IMR-90 (cell line): Measurements from ENCODE around the gene HMOX2. TPM values are rescaled to one million over a fixed set of nuclear protein-coding genes. Genes with fewer than 3 reads are reported as not detected.

ENCODE experiments used
- ATAC-seq: fragments of 200-7000 bp; cut with Tn5 transposase; 2 replicates; pipeline ENCODE4 v1.9.1; 2020; ENCODE audit warnings: low read depth, mild to moderate bottlenecking, moderate library complexity
- BruUV-seq: library from RNA; stranded (reverse); fragments of 400-500 nt; replicated peaks from 2 replicates; lab custom pipeline; 2021; lab: Mats Ljungman, UMichigan
- CTCF ChIA-PET: fragments of 300-600 bp; formaldehyde crosslinking; extraction: SDS; loops from one replicate; lab custom pipeline; 2021; ENCODE audit warnings: antibody characterized with exemption; lab: Yijun Ruan, JAX
- POLR2A ChIA-PET: fragments of 300-600 bp; sonication (Branson Sonifier 250); formaldehyde crosslinking; loops from one replicate; lab custom pipeline; 2022; ENCODE audit warnings: antibody characterized with exemption; ENCODE audit not compliant: unreplicated experiment; lab: Charles Lee
- DNase-seq: peaks from one replicate; pipeline ENCODE4 v3.0.0; 2013
- H2AFZ ChIP-seq: replicated peaks from 2 replicates; pipeline ENCODE3; 2013; ENCODE audit warnings: low read length, mild to moderate bottlenecking; ENCODE audit not compliant: poor library complexity
- H2AK5ac ChIP-seq: 2 replicates; pipeline ENCODE4 v1.6.1; 2013; ENCODE audit warnings: low read depth, low read length, inconsistent platforms
- H2AK9ac ChIP-seq: replicated peaks from 2 replicates; pipeline ENCODE3; 2013; ENCODE audit warnings: mild to moderate bottlenecking, low read depth, low read length, moderate library complexity; ENCODE audit not compliant: poor library complexity
- H2BK120ac ChIP-seq: 2 replicates; pipeline ENCODE4 v1.6.1; 2013; ENCODE audit warnings: low read depth, low read length, inconsistent platforms
- H2BK15ac ChIP-seq: 3 replicates; pipeline ENCODE4 v1.6.1; 2013; ENCODE audit warnings: low read depth, low read length, inconsistent platforms
- H2BK20ac ChIP-seq: 2 replicates; pipeline ENCODE4 v1.6.1; 2013; ENCODE audit warnings: low read depth, mild to moderate bottlenecking, inconsistent platforms, low read length, moderate library complexity
- H2BK5ac ChIP-seq: 2 replicates; pipeline ENCODE4 v1.6.1; 2013; ENCODE audit warnings: mild to moderate bottlenecking, low read depth, low read length, inconsistent platforms; ENCODE audit not compliant: poor library complexity, severe bottlenecking
- H3K14ac ChIP-seq: replicated peaks from 2 replicates; pipeline ENCODE4 v1.6.1; 2013; ENCODE audit warnings: low read depth, low read length, inconsistent platforms
- H3K18ac ChIP-seq: 2 replicates; pipeline ENCODE4 v1.6.1; 2013; ENCODE audit warnings: low read depth, low read length, control low read depth
- H3K23ac ChIP-seq: 2 replicates; pipeline ENCODE4 v1.6.1; 2013; ENCODE audit warnings: low read depth, low read length, inconsistent platforms
- H3K27ac ChIP-seq: 2 replicates; pipeline ENCODE4 v1.5.1; 2013; ENCODE audit warnings: mild to moderate bottlenecking, control low read depth, low read length; ENCODE audit not compliant: insufficient read depth
- H3K27me3 ChIP-seq: 2 replicates; pipeline ENCODE4 v1.6.1; 2013; ENCODE audit warnings: low read length; ENCODE audit not compliant: control insufficient read depth, insufficient read depth
- H3K36me3 ChIP-seq: 2 replicates; pipeline ENCODE4 v1.6.1; 2013; ENCODE audit warnings: low read length, mixed read lengths; ENCODE audit not compliant: control insufficient read depth, insufficient read depth
- H3K4ac ChIP-seq: 2 replicates; pipeline ENCODE4 v1.6.1; 2013; ENCODE audit warnings: low read depth, low read length, inconsistent platforms
- H3K4me1 ChIP-seq: 2 replicates; pipeline ENCODE4 v1.6.1; 2013; ENCODE audit warnings: low read length, mixed read lengths; ENCODE audit not compliant: control insufficient read depth, insufficient read depth
- H3K4me2 ChIP-seq: 2 replicates; pipeline ENCODE4 v1.6.1; 2013; ENCODE audit warnings: low read depth, mild to moderate bottlenecking, control low read depth, low read length, moderate library complexity
- H3K4me3 ChIP-seq: 2 replicates; pipeline ENCODE4 v1.5.1; 2013; ENCODE audit warnings: low read depth, mild to moderate bottlenecking, control low read depth, low read length, moderate library complexity; ENCODE audit not compliant: insufficient read depth
- H3K56ac ChIP-seq: 2 replicates; pipeline ENCODE4 v1.6.1; 2013; ENCODE audit warnings: low read length, inconsistent platforms; ENCODE audit not compliant: insufficient read depth; ENCODE audit errors: extremely low read depth
- H3K79me1 ChIP-seq, 2 experiments: 2 replicates each; pipeline ENCODE4 v1.6.1; 2013; ENCODE audit warnings: low read length in 2 of 2, inconsistent platforms in 1 of 2, low read depth in 1 of 2
- H3K9ac ChIP-seq: 2 replicates; pipeline ENCODE4 v1.6.1; 2013; ENCODE audit warnings: low read depth, low read length, control low read depth
- H3K9me1 ChIP-seq: 2 replicates; pipeline ENCODE4 v1.6.1; 2013; ENCODE audit warnings: low read length, inconsistent platforms; ENCODE audit not compliant: insufficient read depth
- H3K9me3 ChIP-seq: 2 replicates; pipeline ENCODE4 v1.6.1; 2013; ENCODE audit warnings: low read length; ENCODE audit not compliant: control insufficient read depth, insufficient read depth
- H4K20me1 ChIP-seq: 2 replicates; pipeline ENCODE4 v1.6.1; 2013; ENCODE audit warnings: low read length, inconsistent platforms; ENCODE audit not compliant: insufficient read depth
- H4K5ac ChIP-seq: 2 replicates; pipeline ENCODE4 v1.6.1; 2013; ENCODE audit warnings: mild to moderate bottlenecking, low read depth, low read length, control low read depth
- H4K8ac ChIP-seq, 2 experiments: 2 replicates each; pipeline ENCODE4 v1.6.1; 2013; ENCODE audit warnings: low read depth in 2 of 2, low read length in 2 of 2, control low read depth in 1 of 2, inconsistent platforms in 1 of 2
- H4K91ac ChIP-seq: 2 replicates; pipeline ENCODE4 v1.6.1; 2013; ENCODE audit warnings: low read depth, low read length, inconsistent platforms; ENCODE audit not compliant: insufficient read depth
- CEBPB ChIP-seq: IDR thresholded peaks from 2 replicates; pipeline ENCODE4 v1.6.1; 2012; ENCODE audit warnings: low read depth, low read length, improper control_type of control experiment
- CHD1 ChIP-seq: IDR thresholded peaks from 2 replicates; pipeline ENCODE4 v1.6.1; 2012; ENCODE audit warnings: low read depth, low read length, improper control_type of control experiment
- MAFK ChIP-seq: IDR thresholded peaks from 2 replicates; pipeline ENCODE4 v1.6.1; 2012; ENCODE audit warnings: low read depth, low read length, improper control_type of control experiment
- MAZ ChIP-seq: IDR thresholded peaks from 2 replicates; pipeline ENCODE4 v1.6.1; 2012; ENCODE audit warnings: low read depth, mild to moderate bottlenecking, low read length, improper control_type of control experiment, moderate library complexity, borderline replicate concordance
- MXI1 ChIP-seq: IDR thresholded peaks from 2 replicates; pipeline ENCODE4 v1.6.1; 2012; ENCODE audit warnings: low read depth, mild to moderate bottlenecking, low read length, moderate library complexity, borderline replicate concordance
- NFE2L2 ChIP-seq: fragments of 150-350 bp; IDR thresholded peaks from 2 replicates; pipeline ENCODE4 v1.6.1; 2016; ENCODE audit warnings: low read depth, mild to moderate bottlenecking, low read length
- RAD21 ChIP-seq: IDR thresholded peaks from 2 replicates; pipeline ENCODE4 v1.6.1; 2012; ENCODE audit warnings: low read length, improper control_type of control experiment
- RCOR1 ChIP-seq: IDR thresholded peaks from 2 replicates; pipeline ENCODE4 v1.6.1; 2012; ENCODE audit warnings: mild to moderate bottlenecking, low read length, improper control_type of control experiment; ENCODE audit not compliant: insufficient replicate concordance
- RFX5 ChIP-seq: IDR thresholded peaks from 2 replicates; pipeline ENCODE4 v1.8.0; 2012; ENCODE audit warnings: low read depth, mild to moderate bottlenecking, low read length, moderate library complexity
- SMC3 ChIP-seq: fragments of 150-350 bp; IDR thresholded peaks from 2 replicates; pipeline ENCODE4 v1.6.1; 2016; ENCODE audit warnings: low read depth, mild to moderate bottlenecking, antibody characterized with exemption, low read length, moderate library complexity
- WGBS, 2 experiments: methylation state at CpG; one replicate each; pipeline versions ENCODE4 v1.1.5 to v1.1.7; 2013; ENCODE audit warnings: missing lambda C conversion rate in 2 of 2; ENCODE audit not compliant: insufficient read length in 1 of 2; ENCODE audit errors: extremely low coverage in 2 of 2; 5-methylcytosine and 5-hydroxymethylcytosine counted together
- dilution Hi-C: fragments of 300-500 bp; cut with HindIII; formaldehyde crosslinking; loops from one replicate; pipeline ENCODE4 v1.14.3; 2018; ENCODE audit warnings: low sequenced_read_pairs; ENCODE audit not compliant: unreplicated experiment
- in situ Hi-C: fragments of 300-500 bp; cut with MboI; formaldehyde crosslinking; loops from 3 replicates; pipeline ENCODE4 v1.14.3; 2019; ENCODE audit warnings: low sequenced_read_pairs, inconsistent platforms, mixed read lengths
- intact Hi-C: fragments of 100-400 bp; cut with micrococcal nuclease; formaldehyde crosslinking; loops from 2 replicates; pipeline ENCODE4 v1.10.0; 2022
- polyA plus RNA-seq, 3 experiments: library from polyadenylated mRNA; depleted of rRNA; stranded (reverse); fragments of >200 nt; gene quantifications; 2 replicates each; pipeline ENCODE4 v1.2.3, GENCODE V29; 2012; ENCODE audit warnings: low replicate concordance in 1 of 3
- total RNA-seq: library from RNA; depleted of rRNA; stranded (reverse); fragments of >200 nt; gene quantifications from 2 replicates; pipeline ENCODE4 v1.2.3, GENCODE V29; 2012
- TF ChIP-seq, protein P1 (sequence below): conservative IDR thresholded peaks from 2 replicates; pipeline ENCODE4 v1.5.1; 2012; ENCODE audit warnings: mild to moderate bottlenecking, low read depth, low read length, improper control_type of control experiment

Gene HMOX2
- total and polyA plus RNA-seq, 2 of the 4 experiments (the other 2 are of a cell fraction): 93.9 to 98.8 TPM

DNA sequence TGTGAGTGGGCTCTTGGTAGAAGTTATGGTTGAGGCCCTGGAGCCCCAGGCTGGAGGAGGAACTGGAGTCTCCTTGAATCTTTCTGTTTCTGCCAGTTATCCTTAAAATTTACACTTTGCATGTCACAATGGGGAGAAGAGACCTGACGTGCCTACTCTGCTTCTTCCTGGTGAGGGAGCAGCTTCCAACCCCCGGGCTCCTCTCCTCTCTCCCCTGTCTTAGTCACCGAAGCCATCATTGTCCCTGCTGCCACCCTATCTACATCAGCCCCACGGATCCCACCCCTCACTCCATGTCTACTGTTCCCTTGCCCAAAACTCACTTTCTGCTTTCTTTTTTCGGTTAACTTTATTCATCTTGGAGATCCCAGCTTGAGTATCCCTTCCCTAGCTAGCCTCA is 32.9 kb upstream of the HMOX2 start:
- Histone ChIP-seq H3K14ac (no peak overlapping the region), H4K5ac (no peak overlapping the region), H3K27ac (no peak overlapping the region), H3K4ac (no peak overlapping the region), H3K18ac (no peak overlapping the region), H4K8ac (no peak overlapping the region), H3K4me3 (no peak overlapping the region), H3K4me1 (no peaks in the 10 kb centered on the region), H2BK120ac (no peak overlapping the region), H3K23ac (no peak overlapping the region), H2BK20ac (no peak overlapping the region), H2AK9ac (no peak overlapping the region), H3K9me1 (no peaks in the 10 kb centered on the region), H3K56ac (no peak overlapping the region), H2AK5ac (no peak overlapping the region), H2AFZ (no peak overlapping the region), H4K20me1 (no peaks in the 10 kb centered on the region), H3K36me3 (peaks cover 58% of the 10 kb centered on the region), H3K79me1 (peaks cover 9 to 11% of the 10 kb centered on the region in 2 experiments; a peak in 2 of 4 replicates), H2BK5ac (no peak overlapping the region), H3K27me3 (no peaks in the 10 kb centered on the region), H2BK15ac (no peak overlapping the region), H3K4me2 (no peak overlapping the region), H3K9ac (no peak overlapping the region), H4K91ac (no peak overlapping the region), H3K9me3 (no peaks in the 10 kb centered on the region)
- BruUV-seq: no TSS peak
- ATAC-seq (no peak), DNase-seq (no peak)
- POLR2A ChIA-PET: no interaction called here
- no peak for TF ChIP-seq CEBPB
- TF ChIP-seq, protein P1, sequence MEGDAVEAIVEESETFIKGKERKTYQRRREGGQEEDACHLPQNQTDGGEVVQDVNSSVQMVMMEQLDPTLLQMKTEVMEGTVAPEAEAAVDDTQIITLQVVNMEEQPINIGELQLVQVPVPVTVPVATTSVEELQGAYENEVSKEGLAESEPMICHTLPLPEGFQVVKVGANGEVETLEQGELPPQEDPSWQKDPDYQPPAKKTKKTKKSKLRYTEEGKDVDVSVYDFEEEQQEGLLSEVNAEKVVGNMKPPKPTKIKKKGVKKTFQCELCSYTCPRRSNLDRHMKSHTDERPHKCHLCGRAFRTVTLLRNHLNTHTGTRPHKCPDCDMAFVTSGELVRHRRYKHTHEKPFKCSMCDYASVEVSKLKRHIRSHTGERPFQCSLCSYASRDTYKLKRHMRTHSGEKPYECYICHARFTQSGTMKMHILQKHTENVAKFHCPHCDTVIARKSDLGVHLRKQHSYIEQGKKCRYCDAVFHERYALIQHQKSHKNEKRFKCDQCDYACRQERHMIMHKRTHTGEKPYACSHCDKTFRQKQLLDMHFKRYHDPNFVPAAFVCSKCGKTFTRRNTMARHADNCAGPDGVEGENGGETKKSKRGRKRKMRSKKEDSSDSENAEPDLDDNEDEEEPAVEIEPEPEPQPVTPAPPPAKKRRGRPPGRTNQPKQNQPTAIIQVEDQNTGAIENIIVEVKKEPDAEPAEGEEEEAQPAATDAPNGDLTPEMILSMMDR: no peak
- no peak for TF ChIP-seq MAFK
- TF ChIP-seq MAZ: no peak
- no peak for TF ChIP-seq NFE2L2
- no peak for TF ChIP-seq RCOR1
- TF ChIP-seq MXI1: no peak
- TF ChIP-seq SMC3: no peak
- TF ChIP-seq RAD21: no peak
- TF ChIP-seq CHD1: no peak
- TF ChIP-seq RFX5: no peak
- intact Hi-C loops: no loop called here
- 0% methylated on average over 1 of the region's 5 CpGs; no CpG with 5 or more reads in 1 of the 2 experiments for WGBS, 2 experiments
- CTCF ChIA-PET: no interaction called here
- in situ Hi-C loops: no loop called here
- dilution Hi-C loops: no loop called here
